Activated CD4-positive, alpha-beta T cell treated with anti-CD3 and anti-CD28 coated beads, Interleukin-2, amount 50 U/mL, for 24 hours (primary cell): ENCODE results near the gene PTPRG.

Experiments used
- DNase-seq, 2 donors: peaks; one replicate each; pipeline ENCODE4 v3.0.0-alpha.2; 2020; ENCODE audit warnings: low read depth in 1 of 2, low spot score in 1 of 2

The PTPRG gene

DNA sequence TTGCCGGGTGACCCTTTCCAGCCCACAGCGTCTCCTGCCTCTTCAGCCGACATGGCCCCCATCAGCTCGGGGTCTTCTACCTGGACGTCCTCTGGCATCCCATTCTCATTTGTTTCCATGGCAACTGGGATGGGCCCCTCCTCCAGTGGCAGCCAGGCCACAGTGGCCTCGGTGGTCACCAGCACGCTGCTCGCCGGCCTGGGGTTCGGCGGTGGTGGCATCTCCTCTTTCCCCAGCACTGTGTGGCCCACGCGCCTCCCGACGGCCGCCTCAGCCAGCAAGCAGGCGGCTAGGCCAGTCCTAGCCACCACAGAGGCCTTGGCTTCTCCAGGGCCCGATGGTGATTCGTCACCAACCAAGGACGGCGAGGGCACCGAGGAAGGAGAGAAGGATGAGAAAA lies 641.8 kb downstream of the PTPRG start:
- DNase-seq = no peak

DNA sequence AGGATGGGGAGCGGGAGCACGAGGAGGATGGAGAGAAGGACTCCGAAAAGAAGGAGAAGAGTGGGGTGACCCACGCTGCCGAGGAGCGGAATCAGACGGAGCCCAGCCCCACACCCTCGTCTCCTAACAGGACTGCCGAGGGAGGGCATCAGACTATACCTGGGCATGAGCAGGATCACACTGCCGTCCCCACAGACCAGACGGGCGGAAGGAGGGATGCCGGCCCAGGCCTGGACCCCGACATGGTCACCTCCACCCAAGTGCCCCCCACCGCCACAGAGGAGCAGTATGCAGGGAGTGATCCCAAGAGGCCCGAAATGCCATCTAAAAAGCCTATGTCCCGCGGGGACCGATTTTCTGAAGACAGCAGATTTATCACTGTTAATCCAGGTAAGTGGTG lies 642.2 kb downstream of the PTPRG start:
- no peak for DNase-seq

DNA sequence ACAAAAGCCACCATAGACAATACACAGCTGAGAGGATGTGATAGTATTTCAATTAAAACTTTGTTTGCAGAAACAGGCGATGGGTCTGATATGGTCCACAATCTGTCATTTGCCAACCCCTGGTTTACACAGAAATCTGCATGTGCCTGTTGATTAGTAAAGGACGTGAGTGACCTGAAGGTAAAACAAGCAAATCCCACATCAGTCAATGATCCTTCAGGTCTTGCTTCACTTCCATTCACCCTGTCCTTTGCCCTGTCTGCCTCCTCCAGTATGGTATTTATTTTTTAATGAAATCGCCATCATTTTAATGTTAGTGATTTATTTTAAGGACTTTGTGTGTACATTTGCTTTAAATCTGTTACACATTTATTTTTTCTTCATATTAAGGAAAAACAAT lies 645.8 kb downstream of the PTPRG start:
- DNase-seq = no peak

DNA sequence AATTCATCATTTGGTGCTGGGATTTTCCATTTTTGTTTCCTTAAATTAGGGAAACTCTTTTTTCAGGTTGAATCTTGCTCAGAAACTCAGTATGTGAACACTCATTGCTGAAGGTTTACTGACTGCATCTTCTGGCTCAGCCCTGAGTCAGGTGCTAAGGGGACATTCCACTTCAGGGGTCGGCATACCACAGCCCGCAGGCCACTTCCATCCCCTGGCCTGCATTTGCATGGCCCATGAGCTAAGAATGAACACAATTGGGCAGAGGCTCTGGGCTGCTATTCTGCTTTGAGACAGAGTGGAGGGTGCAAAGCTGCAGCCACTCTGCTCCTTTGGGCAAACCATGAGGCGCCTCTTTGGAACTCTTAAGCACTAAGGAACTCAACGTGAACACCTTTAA lies 647.0 kb downstream of the PTPRG start:
- no peak for DNase-seq

DNA sequence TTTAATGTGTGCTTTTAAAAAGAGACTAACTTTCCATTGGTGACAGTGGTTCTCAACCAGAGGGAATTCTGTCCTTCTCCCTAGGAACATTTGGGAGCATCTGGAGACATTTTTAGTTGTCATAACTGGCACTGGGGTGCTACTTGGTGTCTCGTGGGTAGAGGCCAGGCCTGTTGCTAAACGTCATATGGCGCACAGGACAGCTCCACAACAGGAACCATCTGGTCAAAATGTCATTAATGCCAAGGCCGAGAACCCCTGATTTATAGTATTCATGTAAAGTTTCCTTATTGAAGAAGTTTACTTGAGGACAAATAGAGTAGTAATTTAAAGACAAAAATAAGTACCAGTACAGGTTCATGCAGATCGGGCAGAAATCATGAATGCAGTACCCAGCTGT lies 647.7 kb downstream of the PTPRG start:
- no peak for DNase-seq

DNA sequence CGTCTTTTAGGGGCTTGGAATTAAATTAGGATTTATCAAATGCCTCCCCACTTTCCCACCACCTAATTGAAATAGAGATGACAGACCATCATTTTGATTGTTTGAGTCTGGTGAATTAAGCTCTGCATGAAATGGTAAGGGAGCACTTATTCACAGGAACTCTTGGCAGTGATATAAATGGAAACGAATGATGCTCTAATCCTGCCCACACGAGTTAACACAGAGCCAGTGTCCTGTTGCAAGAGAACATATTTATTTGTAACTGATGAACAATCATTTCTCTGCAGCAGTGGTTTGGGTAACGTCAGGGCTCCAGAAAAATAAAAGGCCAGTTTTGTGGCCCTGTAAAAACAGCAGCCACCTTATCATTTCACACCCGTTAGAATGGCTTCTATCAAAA lies 648.6 kb downstream of the PTPRG start:
- no peak for DNase-seq

DNA sequence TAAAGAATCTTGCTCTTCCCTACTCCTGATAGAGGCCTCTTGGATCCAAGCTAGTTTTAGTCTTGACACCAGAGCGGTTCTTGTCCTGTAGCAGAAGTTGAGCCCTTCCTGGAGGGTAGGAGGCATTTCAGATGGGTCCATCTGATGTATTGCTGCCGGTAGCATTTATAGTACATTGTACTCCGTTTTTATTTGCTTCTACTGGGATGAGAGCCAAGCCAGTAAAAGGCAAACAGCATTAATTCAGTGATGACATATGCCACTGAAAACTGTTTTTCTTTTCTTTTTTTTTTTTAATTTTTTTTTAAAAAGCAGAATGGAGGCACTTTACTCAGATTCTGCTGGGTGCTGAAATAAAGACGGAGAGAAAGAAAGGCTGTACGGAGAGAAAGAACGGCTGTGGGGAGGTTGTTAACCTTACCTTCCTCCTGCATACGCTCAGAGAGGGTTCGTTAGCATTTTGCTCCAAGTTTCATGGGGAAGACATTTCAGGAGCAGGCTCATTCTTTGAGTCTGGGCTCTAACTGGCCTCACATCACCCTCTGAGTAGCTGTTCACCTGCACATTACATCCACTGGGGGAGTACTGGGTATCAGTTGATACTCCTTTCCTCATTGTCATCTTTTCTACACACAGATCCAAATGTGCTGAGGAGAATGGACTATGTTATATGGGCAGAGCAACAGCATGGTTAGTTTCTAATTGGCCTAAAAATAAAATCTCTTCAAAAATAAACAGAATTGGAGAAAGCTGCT lies 650.5 kb downstream of the PTPRG start:
- no peak for DNase-seq

DNA sequence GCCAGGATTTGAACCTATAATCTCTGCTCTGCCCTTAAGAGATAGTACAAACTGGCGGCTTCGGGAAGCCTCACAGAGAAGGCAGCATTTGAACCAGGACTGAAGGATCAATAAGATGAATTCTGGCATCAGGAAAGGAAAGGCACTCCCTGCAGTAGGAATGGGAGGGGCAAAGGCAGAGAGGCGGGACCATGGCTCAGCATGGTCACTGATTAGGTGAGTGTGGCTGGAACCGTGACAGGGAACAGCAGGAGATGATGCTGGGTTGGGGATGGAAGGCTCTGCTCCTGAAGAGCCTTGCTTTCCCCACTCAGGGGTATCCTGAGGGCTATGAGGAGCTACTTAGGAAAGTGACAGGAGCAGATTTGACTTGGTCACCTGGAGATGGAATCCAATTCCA lies 653.5 kb downstream of the PTPRG start:
- no peak for DNase-seq

DNA sequence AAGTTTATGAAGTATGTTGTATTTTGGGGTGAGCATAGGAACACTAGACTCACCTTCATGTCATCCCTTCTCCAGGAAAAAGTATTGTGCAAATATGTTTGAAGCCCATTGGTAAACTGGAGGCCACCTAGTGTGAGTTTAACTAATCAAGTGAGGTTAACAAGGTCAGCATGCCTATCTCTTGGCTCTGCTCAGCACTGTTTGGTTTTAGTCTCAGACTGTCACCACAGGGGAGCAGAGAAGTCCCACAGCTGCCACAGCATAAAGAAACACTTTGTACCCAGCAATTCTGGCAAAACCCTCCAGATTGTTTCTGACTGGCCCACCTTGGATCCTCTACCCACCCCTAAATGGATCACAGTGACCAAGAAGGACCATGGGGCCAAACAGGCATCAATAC lies 659.2 kb downstream of the PTPRG start:
- DNase-seq = no peak

DNA sequence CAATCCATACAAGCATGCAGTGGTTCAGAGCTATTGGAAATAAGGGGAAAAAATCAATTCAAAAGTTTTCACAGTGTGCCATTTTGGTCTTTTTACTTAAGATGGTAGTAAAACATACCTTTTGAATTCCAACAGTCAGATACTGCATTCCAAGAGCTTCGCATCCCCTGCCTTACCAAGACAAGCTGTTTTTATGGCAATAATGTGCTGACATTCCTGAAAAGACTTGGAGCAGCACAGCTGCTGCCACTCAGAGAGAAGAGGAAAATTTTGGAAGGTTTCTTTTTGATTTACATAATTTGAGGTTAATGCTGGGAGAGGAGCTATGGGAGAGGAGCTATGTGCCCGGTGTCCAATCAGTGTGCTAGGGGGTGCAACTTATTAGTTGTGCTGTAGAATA lies 663.7 kb downstream of the PTPRG start:
- no peak for DNase-seq

DNA sequence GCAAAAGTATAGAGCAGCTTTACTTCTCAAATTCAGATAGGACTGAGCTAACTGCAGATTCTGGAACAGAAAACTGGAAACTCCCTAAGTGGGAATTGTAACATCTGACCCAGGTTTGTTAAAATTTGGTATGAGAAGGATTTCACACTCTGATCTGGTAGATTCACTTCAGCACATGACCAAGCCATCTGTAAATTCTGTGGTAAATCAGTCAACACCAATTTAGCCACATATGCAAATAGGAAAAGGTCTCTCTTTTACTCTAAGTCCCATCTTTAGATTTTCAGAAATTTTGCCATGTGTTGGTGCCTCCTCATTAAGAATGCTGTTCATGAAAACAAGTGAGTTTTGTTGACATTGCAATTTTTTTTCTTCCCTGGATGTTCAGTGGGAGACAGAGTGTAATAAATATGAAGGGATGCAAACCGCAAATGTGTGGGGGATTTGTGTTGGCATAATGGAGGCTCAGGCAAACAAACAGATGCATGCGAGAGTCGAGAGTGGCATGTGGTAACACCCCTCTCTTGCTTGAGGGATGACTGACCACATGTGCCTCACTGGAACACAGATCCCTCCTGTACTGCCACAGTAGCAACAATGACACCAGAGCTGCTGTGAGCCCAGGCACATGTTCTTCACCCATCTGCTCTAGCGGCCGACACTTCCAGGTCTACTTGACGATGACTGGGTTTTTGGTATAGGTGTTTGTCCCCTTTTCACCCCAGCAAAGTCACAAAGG lies 665.4 kb downstream of the PTPRG start:
- no peak for DNase-seq

DNA sequence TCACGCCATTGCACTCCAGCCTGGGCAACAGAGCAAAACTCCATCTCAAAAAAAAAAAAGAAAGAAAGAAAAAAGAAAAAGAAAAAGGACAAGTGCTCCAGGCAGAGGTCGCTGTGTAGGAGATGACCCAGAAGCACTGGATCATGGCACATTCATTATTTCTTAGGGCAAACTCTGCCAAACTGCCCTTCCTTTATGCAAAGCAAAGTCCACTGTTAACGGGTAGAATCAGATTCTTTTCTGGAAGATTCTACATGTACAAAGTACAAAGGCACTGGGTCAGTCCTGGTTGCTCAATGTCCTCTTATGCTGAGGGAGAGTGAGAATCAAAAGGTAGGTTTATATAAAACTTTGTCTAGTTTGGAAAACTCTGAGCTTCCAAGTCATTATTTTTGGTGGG lies 667.1 kb downstream of the PTPRG start:
- no peak for DNase-seq

DNA sequence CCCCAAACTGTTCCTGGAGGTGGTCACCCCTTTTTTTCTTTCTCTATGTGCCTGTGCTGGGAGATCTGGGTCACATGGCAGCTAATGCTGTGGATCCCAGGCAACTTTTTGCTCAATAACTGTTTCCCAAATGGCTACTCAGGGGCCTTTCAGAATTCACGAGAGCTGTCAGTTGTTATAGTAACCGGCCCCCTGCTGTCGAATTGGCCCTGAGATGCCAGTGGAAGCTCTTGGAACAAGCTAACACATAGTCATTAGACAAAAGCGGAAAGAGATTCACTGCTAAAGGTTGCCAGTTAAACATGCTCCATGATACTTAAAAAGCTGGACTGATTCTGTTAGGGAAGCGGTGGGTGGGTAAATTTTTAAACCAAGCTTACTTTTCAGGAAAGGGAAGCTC lies 667.8 kb downstream of the PTPRG start:
- no peak for DNase-seq

DNA sequence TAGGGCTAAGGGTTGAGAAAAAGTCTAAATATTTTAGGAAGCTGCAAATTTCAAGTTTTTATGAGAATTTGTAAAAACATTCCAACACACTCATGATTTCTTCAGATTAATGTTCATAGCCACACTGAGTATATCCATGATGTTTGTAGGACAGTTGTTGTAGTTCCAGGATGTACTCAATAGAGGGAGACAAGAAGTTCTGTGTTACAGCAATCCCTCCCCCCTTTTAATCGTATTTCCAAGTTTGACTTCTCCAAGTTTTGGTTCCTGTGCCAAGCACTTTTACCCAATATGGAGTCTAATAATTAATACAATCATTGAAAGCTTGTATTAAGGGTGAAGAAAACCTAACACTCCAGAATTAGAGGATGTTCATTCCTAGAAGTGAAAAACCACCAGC lies 668.5 kb downstream of the PTPRG start:
- no peak for DNase-seq

DNA sequence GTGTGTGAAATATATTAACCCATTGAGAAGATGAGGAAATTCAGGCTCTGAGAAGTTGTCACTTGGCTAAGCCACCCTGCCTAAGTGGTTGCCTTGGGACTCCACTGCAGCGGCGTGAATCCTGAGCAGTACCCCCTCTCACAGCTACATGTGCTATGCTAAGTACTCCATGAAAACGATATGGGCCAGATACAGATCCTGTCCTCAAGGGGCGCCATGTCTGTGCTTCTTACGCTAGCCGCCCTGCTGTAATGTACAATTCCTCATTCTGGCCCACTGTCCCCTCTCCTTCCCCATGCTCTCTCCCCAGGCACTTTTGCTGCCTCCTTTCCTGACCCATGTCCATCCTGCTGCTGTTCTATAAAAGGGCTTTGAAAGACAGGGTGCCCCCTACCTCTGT lies 671.7 kb downstream of the PTPRG start:
- no peak for DNase-seq

DNA sequence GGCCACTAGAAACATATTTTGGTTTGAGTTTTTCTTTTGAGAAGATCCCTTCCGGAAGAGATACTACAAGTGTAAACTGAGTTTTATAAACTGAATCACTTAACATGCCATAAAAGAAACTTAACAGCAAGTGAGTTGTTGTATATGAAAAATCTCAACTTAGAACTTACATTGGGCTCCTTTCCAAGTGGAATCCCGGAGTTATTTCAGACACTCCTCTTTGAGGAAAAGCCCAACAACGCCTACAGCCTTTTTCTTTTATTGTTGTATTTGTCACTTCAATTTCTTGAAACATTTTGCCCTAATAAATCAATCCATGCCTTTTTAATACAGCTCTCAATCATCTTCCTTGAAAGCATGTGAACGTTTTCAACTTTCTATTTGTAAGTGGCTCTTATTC lies 674.6 kb downstream of the PTPRG start:
- no peak for DNase-seq

DNA sequence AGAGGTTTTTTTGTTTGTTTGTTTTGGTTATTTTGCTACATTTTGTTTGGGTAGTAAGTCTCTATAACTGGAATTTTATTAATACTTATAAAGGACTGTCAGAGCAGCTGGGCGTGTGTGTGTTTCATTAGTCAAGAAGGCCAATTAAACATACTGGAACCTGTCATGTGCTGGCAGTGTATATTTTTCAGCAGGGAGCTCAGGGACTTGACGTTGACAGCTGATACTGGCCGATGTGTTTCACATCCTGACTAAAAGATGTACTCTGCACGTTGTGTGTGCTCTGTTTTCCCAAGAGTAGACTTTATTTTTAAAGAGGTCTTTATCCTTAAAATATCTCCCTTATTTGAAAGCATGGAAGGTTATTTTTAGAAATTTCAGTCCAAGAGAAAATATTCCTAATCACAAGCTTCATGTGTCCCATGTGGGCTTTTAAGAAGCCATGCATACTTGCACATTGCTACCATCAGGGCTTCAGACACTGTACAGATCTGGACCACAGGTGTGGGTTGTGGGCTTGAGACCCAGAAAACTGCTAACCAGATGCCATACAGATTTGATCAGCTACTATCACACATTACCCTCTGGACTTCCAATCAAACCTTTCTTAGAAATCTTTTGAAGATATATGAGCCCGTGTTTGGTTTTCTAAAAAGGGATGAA lies 676.0 kb downstream of the PTPRG start:
- no peak for DNase-seq

DNA sequence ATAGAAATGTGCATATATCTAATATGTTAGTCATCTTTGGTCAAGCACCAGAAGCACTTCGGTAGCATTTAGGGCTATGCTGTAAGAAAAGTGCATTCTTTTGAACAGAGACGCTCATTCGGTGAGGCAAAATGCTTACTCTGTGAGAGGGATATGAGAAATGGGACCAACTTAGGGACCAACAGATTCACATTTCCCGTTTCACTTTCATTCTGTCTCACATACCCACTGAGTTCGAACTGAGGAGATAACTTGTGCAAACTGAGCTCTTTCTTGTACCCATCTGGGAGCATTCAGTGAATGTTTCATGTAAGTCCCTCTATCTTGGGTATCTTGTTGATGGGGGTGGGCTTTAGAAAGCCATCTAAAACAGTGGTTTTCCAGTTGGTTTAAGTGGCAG lies 676.6 kb downstream of the PTPRG start:
- DNase-seq = no peak

DNA sequence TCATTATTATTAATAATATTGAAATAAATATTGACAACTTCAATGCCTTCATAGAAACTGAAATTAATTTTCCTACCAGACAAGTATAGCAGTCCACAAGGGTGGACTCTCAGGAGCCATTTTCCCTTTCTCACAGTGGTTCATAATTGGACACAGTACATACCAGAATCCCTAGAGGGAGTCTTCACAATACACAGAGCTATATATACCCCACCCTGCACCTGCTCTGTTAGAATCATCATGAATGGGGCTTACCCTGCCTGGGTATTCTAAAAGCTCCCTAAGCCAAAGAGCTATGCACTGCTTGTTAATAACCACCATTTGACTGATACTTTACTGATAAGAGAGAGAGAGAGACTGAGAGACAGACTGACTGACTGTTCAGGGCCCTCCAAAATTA lies 677.1 kb downstream of the PTPRG start:
- DNase-seq = no peak

DNA sequence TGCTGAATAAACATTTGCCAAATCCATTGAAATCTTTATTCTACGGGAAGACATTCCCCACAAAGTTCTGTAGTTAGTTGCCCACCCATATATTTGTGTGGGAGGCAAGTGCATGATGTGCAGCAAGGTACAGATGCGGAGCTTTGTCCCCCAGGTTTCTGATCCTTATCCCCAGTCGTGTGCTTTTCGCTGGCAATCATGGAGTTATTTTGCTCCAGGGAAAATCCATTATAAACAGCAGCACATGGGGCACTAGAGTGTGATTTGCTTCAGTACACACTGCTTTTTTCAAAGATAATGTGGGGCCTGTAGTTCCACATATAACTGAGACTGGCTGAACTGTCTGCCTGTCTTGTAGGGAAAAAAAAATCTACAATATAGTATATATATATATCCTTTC lies 679.9 kb downstream of the PTPRG start:
- no peak for DNase-seq

DNA sequence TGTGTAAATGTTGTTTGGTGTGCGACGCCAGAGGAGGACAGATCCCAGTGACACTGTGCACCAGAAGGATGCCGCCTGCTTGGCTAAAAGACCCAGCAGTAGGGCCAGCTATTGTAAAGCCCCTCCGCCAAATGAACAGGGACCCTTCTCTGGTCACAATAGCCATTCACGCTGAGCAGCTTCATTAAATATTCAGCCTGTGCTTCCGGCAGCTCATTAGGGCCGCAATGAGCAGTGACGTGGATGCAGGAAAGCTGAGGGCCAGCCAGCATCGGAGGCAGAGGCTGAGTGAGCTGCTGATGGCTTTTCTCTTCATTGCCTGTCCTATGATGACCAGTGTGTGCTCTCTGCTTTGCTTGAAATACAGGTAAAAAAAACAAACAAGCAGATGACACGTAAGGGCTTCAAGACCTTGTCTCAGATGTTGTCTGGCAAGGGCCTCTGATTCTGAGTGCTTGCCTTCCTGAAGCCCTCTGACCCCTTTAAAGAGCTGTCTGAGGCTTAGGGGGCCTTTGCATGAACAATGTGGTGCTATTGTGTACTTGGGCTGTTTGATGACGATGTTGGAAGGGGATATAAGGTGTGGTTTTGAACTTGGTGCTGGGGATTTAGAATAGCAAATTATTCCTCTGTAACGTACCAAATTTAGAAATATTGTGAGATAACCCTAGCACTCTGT lies 681.6 kb downstream of the PTPRG start:
- DNase-seq = no peak

DNA sequence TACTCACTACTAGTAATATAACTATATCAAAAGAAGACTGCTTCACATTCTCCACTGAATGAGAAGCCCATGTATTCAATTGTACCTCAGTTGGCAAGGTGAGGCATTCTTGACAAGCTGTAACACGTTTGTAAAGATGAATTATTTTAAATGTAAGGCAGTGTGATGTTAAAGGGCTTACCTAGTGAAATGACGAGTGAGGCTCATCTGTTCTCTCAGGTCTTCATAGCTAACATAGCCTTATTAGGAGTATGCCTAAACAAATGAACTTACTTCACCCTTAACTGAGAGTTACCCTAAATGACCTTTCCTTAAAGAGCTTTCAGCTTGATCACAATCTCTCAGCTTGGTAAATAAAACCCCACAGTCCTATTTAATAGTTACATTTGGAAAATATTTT lies 684.7 kb downstream of the PTPRG start:
- no peak for DNase-seq
